ENCODE data around the gene ZNF638. TPM values are rescaled to one million over a fixed set of nuclear protein-coding genes. Genes with fewer than 3 reads are reported as not detected.
"Not testable (repeated sequence)": the region's sequence is repeated elsewhere in the genome, so short reads cannot be mapped to it uniquely, and the experiment has no call there.

ZNF638 gene
- total RNA-seq, 1 donor from 2014 or later = 97.1 TPM

GRCh38 chr2:71313016-71313766, 18.4 kb upstream of the ZNF638 start:
- intact Hi-C loops (cut with micrococcal nuclease) = no loop called here
- Histone ChIP-seq H3K36me3 (no peaks in the 10 kb centered on the region), H3K27me3 (ENCODE audit: low read depth) (no peaks in the 10 kb centered on the region), H3K9me3 (replicated peaks) (peaks cover 14% of the 10 kb centered on the region), H3K27ac (replicated peaks) (no peak overlapping the region), H3K4me3 (no peak overlapping the region), H3K4me1 (peaks cover 6% of the 10 kb centered on the region)
- no peak for TF ChIP-seq CTCF (IDR thresholded peaks at IDR 0.05; ENCODE audit: borderline replicate concordance)
- no peak for DNase-seq

- DNase-seq = no peak
- Histone ChIP-seq H3K9me3 (replicated peaks) (peaks cover 51% of the 10 kb centered on the region), H3K36me3 (peaks cover 5% of the 10 kb centered on the region), H3K27ac (replicated peaks) (no peak overlapping the region), H3K27me3 (ENCODE audit: low read depth) (no peaks in the 10 kb centered on the region), H3K4me3 (no peak overlapping the region), H3K4me1 (peaks cover 6% of the 10 kb centered on the region)
- intact Hi-C loops (cut with micrococcal nuclease) = no loop called here
- no peak for TF ChIP-seq CTCF (IDR thresholded peaks at IDR 0.05; ENCODE audit: borderline replicate concordance)
Observed at GRCh38 chr2:71317060-71317459, 14.5 kb upstream of the ZNF638 start.

- H3K27me3 ChIP-seq (ENCODE audit: low read depth); H3K4me3 ChIP-seq; H3K36me3 ChIP-seq; H3K27ac ChIP-seq (replicated peaks); DNase-seq; H3K4me1 ChIP-seq; intact Hi-C loops (cut with micrococcal nuclease): not testable (repeated sequence)
- peaks cover 51% of the 10 kb centered on the region for H3K9me3 ChIP-seq (replicated peaks)
Observed at GRCh38 chr2:71317900-71318299, 13.7 kb upstream of the ZNF638 start.

GRCh38 chr2:71323386-71323785, 8.2 kb upstream of the ZNF638 start:
- Histone ChIP-seq H3K27ac (replicated peaks) (no peak overlapping the region), H3K4me3 (no peak overlapping the region), H3K4me1 (peaks cover 23% of the 10 kb centered on the region), H3K27me3 (ENCODE audit: low read depth) (no peaks in the 10 kb centered on the region), H3K36me3 (peaks cover 5% of the 10 kb centered on the region), H3K9me3 (replicated peaks) (peaks cover 40% of the 10 kb centered on the region)
- no peak for DNase-seq
- intact Hi-C loops (cut with micrococcal nuclease) = no loop called here
- no peak for TF ChIP-seq CTCF (IDR thresholded peaks at IDR 0.05; ENCODE audit: borderline replicate concordance)

GRCh38 chr2:71326968-71327367, 4.6 kb upstream of the ZNF638 start:
- DNase-seq = no peak
- no peak overlapping the region for H3K27ac ChIP-seq (replicated peaks)
- TF ChIP-seq CTCF (IDR thresholded peaks at IDR 0.05; ENCODE audit: borderline replicate concordance) = no peak
- peaks cover 32% of the 10 kb centered on the region for H3K4me1 ChIP-seq
- H3K9me3 ChIP-seq (replicated peaks) = peaks cover 6% of the 10 kb centered on the region
- peaks cover under 1% of the 10 kb centered on the region for H3K36me3 ChIP-seq
- H3K27me3 ChIP-seq (ENCODE audit: low read depth) = no peaks in the 10 kb centered on the region
- intact Hi-C loops (cut with micrococcal nuclease) = no loop called here
- H3K4me3 ChIP-seq = no peak overlapping the region

- Histone ChIP-seq H3K9me3 (replicated peaks) (peaks cover 5% of the 10 kb centered on the region), H3K4me3 (no peak overlapping the region), H3K27ac (replicated peaks) (peak overlapping the region; percentile 13), H3K36me3 (no peaks in the 10 kb centered on the region), H3K27me3 (ENCODE audit: low read depth) (no peaks in the 10 kb centered on the region), H3K4me1 (peaks cover 42% of the 10 kb centered on the region)
- no peak for DNase-seq
- intact Hi-C loops (cut with micrococcal nuclease) = no loop called here
- TF ChIP-seq CTCF (IDR thresholded peaks at IDR 0.05; ENCODE audit: borderline replicate concordance) = no peak
Observed at GRCh38 chr2:71327916-71328315, 3.7 kb upstream of the ZNF638 start.

Data from left ventricle myocardium inferior (tissue), 1 donor.